GM19395 (cell line): ENCODE measurements around the gene STAM2.
"Not testable (repeated sequence)": the region's sequence is repeated elsewhere in the genome, so short reads cannot be mapped to it uniquely, and the experiment has no call there.

Source experiments
- ATAC-seq: cut with Tn5 transposase; IDR thresholded peaks from one replicate; pipeline ENCODE4 v1.9.1; 2021; ENCODE audit warnings: mild to moderate bottlenecking, moderate library complexity; ENCODE audit not compliant: unreplicated experiment

Gene STAM2

DNA sequence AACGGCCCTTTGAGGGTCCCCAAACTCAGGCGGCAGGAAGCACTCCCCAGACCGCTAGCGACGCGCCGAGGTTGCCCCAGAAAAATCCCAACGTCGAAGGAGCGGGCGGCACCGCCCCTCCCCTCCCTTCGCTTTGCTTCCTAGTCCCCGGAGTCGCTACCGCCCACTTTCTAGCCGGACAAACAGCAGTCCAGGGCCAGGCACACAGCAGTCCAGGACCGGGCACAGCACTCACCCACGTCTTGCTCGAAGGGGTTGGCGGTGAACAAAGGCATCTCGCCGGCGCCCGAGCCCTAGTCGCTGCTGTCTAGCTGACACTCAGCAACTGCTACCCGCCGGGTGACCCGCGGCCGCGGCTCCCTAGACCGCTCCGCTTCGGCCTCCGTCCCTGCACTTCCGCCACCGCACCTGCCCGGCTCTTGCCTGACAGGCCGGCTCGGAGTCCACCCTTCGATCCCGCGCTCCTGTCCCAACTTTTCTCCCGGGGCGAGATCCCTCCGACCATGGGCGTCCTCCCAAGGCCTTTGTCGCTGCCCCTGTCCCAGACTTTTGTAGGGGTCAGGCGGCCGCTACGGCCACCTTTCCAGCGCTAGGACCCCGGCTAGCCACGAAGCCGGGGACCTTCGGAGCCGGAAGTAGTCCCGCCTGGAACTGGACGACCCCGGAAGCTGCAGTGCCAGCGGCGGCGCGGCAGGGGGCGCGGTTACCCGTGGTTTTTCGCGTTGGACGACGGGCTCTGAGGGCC lies at the start of gene STAM2:
Gene STAM2 (minus strand): TSS at position 396 of the 745 bp plus-strand sequence. CDS start 121 bp downstream, at position 275.
- ATAC-seq, result peak; percentile 82

DNA sequence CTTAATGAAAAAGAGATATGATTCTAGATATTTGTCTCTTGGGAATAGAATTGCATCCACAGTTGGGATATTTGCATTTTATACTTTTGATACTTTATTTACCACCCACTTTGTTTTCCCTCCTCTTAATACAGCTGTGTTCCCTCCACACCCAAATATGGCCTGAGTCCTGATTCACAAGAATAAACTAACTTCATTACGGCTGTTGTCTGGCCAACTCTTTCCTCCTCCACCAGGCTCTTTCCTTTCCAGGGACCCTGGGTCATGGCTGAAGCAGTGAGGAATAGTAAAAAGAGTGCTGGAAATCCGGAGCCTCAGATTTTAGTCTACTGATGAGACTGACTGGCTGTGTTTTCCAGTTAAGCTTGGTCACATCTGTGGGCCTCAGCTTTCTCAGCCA lies 48.4 kb upstream of the STAM2 start:
- ATAC-seq, result no peak

DNA sequence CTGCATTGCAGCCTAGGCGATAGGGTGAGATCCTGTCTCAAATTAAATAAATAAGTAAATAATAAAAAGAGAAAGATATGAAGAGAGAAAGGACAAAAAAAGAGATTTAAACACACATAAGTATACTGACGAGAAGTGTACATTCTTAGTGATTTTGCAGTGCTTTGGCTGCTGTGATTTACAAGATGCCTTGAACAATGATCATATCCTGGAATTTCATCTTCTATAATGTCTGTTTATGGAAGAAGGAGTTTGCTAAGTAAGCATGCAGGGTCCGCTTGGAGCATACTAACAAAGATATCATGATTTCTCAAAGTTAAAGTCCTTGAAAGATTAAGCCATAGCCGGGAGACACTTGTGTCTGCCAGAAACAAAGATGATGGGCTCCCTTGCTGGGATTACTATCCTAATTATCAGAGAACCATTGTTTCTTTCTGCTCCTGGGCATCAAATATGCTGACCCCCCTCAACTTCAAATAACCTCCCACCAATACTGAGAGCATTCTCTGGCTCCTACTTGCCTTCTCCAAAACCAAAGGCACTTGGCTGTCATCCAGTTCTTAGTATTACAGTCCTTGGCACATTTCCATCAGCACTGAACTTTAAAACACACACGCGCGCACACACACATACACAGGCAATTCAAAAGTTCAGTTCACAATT lies 47.5 kb upstream of the STAM2 start:
- no peak for ATAC-seq

DNA sequence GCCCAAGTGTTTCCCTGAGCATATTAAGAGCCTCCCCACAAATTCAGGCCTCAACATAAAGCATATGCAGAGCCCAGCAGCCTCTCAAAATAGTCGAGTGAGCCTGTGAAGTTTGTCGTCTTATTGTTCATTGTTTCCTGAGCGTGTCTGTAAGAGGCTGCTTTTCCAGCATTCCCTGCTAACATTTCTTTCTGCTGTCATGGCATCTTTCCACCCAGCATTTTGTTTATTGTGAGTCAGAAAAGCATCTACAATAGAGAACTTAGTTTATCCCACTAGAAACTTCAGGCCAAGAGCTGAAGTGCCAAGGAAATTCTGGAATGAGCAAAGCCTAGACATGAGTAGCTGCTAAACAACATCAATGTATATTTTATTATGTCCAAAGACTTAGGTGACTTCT lies 46.3 kb upstream of the STAM2 start:
- no peak for ATAC-seq

DNA sequence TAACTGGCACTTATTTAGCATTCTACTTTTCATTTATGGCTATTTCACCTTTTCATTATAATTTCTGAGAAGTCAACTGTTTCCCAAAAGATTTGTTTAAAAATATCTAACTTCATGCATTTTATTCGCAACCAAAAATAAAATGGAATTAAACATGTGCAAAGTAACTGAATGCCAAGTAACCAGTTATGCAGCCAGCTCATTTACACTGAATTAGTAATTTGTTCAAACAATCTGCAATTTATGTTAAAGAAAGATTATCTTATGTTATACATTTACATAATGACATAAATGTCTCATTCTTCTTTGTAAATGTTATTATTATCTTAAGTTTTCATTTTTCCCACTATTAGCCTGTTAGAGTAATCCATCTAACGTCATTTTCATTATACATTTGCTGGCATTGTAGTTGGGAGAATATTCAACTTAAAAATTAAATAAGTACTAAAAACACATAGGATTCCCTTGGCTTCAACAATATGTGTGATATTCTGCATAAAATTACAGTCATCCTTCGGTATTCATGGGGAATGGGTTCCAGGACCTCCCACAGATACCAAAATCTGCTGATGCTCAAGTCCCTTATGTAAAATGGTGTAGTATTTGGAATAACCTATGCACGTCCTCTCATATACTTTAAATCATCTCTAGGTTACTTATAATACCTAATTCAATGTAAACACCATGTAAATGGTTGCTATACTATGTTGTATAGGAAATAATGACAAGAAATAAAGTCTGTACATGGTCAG lies 43.7 kb upstream of the STAM2 start:
- ATAC-seq, result no peak

DNA sequence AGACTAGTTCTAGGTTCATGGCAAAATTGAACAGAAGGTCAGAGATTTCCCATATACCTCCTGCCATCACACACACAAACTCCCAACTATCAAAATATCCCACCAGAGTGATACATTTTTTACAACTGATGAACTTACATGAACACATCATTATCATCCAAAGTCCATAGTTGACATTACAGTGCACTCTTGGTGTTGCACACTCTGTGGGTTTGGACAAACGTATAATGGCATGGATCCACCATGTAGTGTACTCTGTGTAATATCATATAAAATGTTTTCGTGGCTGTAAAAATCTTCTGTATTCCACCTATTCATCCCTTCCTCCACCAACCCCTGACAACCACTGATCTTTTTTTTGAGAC lies 25.9 kb upstream of the STAM2 start:
- ATAC-seq, result no peak

DNA sequence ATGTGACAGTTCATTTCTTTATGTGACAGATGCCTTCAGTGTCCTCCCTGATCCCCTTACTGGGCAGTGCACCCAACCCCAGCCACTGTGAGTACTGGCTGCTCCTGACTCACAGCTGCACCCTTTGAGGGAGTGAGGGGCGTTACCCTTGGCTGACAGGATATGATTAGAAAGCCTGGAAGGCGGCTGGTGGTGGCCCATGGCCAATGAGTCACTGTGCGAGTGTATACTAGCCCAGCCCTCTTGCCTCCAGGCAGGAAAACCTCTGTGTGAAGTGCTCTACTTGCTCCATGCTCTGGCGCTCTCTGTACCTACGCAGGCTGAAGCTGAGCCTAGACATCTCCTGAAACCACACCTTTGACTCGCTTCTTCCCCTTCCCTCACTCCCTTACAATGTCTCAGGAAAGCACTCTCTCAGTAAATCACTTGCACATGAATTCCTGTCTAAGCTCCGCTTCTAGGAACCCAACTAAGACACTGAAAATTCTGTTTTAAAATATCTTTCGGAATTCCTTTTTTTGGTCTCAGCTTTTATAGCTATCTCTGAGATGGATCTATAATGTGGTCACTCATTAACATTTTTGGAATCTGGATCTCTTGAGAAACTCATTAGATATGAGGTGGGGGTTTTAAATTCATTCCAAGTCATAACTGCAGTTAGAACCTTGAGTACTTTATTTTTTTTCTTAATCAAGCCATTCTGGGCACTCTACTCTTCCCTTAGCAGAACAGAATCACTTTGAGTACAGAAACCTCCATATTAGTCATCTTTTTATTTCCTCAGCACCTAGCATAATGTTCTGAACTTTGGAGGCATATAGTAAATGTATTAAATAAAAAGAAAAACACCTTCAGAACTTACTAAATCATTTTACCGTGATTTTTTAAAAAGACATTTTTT lies 25.3 kb upstream of the STAM2 start:
- ATAC-seq, result no peak

DNA sequence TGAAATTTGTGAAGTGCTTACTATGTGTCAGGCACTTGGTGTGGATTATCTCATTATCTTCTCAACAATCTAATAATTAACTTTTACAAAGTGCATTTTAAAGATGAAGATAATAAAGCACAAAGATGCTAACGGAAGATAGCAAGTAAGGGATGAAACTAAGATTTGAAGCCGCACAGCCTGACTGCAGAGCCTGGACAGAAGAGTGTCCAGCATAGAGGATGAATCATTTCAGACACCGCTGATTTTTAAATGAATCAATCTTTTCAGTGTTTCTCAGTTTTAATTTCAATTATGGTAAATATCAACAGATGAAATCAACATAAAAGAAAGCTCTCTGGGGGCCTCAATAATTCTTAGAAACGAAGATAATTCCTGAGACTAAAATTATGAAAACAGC lies 24.5 kb upstream of the STAM2 start:
- ATAC-seq, result no peak

DNA sequence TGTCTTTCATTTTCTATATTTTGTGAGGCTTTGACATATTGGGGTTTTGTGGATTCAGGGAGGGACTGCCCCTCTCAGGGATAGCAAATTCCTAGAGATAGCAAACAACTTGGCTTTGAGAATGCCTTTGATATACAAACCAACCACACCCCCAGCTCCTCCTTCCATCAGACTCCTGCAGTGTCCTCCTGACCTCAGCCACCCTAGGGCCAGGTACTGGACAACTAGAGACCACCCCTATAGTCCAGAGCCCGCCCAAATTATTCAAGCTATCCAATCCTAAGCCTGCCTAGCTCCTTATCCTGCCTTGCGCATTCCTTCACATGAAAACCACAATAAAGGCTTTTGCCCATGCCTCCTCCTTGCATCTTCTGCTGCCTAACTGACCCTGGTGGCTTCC lies 22.9 kb upstream of the STAM2 start:
- no peak for ATAC-seq

DNA sequence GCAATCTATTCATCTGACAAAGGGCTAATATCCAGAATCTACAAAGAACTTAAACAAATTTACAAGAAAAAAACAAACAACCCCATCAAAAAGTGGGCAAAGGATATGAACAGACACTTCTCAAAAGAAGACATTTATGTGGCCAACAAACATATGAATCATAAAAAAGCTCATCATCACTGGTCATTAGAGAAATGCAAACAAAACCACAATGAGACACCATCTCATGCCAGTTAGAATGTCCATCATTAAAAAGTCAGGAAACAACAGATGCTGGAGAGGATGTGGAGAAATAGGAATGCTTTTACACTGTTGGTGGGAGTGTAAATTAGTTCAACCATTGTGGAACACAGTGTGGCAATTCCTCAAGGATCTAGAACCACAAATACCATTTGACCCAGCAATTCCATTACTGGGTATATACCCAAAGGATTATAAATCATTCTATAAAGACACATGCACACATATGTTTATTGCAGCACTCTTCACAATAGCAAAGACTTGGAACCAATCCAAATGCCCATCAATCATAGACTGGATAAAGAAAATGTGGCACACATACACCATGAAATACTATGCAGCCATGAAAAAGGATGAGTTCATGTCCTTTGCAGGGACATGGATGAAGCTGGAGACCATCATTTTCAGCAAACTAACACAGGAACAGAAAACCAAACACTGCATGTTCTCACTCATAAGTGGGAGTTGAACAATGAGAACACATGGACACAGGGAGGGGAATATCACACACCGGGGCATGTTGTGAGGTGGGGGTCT lies 22.1 kb upstream of the STAM2 start:
- ATAC-seq, result not testable (repeated sequence)

DNA sequence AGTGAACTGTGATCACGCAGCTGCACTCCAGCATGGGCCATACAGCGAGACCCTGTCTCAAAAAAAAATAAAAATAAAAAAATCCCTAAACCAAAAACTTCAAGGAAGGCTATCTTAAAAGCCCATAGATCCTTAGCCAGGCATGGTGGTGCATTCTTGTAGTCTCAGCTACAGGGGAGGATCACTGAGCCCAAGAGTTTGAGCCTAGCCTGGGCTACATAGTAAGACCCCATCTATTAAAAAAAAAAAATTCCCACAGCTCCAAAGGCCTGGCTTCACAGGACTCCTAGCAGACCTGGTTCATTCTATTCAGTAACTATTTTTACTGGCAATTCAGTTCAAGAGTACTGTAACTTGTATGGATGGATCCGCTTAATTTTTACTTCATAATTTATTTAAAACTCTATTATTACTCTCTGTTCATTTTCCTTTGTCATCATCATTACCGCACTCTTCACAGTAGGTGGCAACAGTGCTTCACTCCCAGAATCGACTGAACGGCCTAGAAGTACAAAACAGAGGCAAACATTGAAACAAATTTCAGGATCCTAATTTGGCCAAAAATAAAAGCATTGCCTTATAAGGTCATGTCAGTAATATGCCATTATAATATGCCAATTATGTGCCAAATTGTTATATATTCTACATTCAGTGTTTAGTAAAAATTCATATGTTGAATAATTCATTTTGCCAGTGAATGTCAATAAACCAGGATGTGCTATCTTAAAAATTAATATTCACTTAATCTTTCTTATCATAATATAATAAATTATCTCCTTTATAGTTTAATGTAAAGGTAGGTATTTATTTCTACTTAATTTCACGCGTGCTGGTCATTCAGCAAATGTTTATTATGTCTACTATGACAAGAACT lies 14.3 kb upstream of the STAM2 start:
- peak; percentile 84 for ATAC-seq

DNA sequence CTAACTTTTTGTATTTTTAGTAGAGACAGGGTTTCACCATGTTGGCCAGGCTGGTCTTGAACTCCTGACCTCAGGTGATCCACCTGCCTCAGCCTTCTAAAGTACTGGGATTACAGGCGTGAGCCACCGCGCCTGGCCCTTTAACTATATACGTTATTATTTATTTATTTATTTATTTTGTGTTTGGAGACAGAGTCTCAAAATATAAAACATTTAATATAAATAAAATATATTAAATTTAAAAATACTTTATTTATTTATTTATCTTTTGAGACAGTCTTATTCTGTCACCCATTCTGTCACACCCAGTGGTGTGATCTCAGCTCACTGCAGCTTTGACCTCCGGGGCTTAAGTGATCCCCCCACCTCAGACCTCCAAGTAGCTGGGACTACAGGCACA lies 11.2 kb upstream of the STAM2 start:
- ATAC-seq, result not testable (repeated sequence)

DNA sequence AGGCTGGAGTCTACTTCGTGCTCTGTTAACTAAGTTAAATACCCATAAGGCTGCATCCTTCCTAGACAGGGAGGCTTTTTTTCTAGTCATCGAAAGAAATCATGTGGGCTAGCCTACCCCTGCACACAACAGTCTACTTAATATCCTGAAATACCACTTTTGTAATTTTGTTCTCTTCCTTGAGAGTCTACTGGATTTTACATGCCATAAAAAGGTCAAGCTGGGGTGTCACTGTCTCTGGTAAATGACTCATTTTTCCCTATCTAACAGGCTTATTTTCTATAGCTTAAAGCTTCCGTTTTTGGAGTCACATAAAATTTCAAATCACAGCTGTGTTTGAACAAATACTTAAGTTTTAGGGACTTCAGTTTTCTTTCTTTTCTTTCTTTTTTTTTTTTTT lies 10.7 kb upstream of the STAM2 start:
- no peak for ATAC-seq

DNA sequence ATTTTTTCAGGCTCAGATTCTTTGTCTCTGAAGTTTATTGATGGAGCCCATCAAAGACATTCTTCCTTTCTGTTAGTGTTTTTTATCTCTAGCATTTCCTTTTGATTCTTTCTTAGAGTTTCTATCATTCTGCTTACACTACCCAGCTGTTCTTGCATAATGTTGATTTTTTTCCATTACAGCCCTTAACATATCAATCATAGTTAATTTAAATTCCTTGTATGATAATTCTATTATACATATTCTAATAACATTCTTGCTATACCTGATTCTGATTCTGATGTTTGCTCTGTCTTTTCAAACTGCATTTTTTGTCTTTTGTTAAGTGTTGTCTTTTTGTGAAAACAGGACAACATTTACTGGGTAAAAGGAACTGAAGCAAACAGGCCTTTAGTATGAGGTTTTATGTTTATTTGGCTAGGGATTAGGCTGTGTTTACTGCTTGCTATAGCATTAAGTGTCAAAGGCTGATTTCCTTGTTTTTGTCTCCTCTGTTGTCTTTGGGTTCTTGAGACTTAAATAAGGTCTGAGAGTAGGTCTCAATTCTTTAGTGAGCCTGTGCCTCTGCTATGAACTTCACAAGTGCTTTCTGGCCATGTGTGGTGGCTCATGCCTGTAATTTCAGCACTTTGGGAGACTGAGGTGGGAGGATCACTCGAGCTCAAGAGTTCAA lies 8.0 kb upstream of the STAM2 start:
- ATAC-seq, result no peak

DNA sequence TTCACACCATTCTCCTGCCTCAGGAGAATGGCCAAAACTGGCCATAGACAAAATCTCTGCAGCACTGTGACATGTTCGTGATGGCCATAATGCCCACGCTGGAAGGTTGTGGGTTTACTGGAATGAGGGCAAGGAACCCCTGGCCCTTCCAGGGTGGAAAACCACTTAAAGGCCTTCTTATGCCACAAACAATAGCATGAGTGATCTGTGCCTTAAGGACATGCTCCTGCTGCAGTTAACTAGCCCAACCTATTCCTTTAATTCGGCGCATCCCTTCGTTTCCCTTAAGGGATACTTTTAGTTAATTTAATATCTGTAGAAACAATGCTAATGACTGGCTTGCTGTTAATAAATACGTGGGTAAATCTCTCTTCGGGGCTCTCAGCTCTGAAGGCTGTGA lies 2.1 kb upstream of the STAM2 start:
- ATAC-seq, result not testable (repeated sequence)

DNA sequence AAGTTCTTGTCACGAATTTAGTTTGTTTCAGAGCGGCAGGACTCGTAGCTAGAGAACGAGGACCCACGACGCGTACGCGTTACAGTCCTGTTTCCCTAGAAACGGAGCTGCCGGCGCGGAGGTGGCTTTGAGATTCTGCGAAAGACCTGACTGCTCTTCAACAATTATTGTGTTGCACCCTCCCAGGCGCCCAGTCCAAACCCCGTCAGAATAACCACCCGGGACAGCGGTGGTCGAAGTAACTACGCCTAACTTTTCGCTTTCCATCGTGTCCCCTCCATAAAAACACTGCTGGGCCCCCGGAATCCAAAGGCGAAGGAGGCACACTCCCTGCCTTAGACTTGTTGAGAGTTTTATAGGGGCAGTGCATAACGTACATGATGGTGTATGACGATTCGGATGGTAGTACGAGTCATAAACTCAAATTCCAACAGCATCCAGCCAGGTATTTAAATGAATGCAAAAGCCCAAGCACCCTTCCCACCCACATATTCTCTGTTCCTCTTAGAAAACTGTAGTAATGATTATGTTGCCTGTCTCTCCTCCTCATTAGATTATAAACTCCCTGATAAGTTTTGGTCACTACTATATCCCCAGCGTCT lies 651 bp upstream of the STAM2 start:
- ATAC-seq, result peak; percentile 22

DNA sequence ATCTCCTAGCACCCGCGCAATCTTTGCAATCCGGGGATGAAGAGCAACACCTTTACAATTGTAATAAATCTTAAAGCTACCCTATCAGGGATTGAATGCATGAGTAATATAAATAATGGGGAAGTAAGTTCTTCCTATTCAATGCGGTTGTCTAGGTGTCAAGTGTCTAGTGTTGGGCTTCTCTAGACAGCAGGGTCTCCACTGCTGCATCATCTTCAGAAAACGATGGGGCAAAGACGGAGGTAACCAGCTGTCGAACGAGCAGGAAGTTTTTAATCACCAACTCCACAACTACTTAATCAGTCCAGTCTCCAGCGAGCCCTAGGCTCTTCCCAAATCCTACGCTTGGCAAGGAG lies 573 bp downstream of the STAM2 start:
- ATAC-seq, result peak; percentile 35

DNA sequence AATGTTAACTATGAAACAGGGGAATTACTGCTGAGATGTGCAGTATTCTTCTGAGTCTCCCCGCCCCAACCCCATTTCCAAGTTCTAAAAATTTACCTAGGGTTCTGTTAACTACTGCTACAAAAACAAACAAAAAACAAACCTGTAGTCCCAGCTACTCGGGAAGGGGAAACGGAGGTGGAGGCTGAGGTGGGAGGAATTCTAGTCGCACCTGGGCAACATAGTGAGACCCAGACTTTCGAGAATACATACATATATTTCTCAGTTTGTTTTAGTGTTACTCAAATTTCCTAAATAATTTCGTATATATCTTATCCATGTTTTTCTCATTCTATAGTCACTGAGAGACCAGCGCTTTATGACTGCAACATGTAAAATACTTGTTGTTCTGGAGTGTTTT lies 989 bp downstream of the STAM2 start:
- ATAC-seq, result no peak
